Nucleus accumbens (tissue), 56 donors: ENCODE measurements around the gene RPS4Y1.

Experiments
- DNase-seq, 56 donors: peaks; one replicate each; lab custom pipeline; 2025; lab: John Stamatoyannopoulos, UW

The RPS4Y1 gene

DNA sequence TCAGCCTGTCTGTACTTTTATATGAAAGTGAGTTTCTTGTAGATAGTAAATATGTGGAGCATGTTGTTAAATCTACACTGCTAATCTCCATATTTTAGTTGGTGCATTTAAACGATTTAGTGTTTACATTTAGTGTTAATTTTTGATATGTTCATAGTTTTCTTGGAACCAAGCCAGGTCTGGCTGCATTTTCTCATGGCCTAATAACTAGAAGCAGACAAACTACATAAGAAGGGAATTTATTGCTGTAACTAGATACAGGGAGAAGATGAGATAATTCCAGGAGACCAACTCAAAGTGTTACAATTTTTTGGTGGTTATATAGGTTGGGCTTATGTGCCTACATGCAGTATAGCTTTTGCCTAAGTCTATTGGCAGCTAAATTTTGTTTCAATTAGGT, 32.8 kb downstream of the RPS4Y1 start:
- no peak for DNase-seq

DNA sequence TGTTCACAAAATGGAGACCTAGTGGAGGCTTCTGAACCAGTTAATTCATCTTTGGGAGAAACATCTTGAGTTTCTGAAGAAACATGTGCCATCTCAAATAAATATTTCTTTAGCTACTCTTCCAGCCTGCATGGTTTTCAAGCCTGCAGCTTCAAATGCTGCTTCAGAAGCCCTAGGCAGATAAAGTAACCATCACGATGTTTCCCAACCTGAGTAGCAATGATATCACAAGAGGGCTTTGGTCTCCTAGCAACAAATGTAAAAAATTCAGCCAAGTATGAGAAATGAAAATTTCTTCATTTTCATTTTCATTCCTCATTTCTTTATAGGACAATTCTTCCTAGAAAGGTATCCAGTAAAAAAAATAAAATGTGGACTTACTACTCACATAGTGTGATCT, 42.2 kb downstream of the RPS4Y1 start:
- DNase-seq = no peak

DNA sequence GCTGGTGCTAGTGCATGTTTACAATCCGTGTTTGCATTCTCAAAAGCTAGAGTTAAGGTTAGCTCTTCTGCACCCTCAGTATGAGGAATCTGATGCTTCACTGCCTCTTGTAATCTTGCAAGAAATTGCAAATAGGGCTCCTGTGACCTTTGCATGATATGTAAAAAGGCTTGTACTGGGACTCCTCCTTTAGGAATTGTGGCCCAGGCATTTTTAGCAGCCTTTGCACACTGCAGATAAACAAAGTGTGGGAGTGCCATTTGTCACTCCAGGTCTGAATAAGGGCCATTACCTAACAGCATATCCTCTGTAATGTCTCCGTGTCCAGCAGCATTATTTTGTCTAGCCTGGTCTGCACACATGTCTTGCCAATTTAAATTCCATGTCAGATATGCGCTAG, 44.5 kb downstream of the RPS4Y1 start:
- no peak for DNase-seq

DNA sequence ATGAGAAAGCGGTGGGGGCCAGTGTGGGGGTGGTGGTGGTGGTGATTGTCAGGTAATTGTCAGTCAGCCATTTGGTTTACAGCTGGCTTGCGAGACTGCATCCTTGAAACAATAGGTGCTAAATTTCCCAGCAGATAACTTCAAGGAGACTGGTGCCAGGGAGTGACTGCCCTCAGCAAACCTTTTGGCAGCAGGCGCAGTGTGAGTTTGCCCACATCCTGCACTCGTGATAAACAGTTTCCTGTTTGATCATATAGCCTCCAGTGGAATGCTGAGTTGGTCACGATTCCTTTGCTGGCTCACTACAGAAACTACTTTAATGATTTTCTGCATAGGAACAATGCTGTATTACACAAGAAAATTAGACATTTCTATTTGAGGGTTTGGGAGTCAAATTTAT, 46.0 kb downstream of the RPS4Y1 start:
- no peak for DNase-seq

DNA sequence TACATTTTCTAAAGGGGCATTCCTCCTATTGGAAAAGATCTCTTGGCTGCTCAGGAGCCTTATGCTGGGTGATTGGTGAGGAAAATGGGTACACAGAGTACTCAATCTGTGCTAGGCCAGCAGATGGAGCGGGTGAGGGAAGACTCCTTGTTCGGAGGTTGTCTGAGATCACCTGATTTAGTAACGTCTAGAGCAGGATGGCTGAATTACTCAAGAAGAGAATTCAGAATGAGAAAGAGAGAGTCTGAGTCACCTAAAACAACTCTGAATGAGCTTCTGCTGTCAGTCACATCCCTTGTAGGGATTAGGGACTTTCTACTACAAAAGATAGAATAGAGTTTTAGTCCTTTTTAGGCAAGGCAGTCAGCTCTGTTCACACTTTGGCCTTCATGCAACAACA, 46.6 kb downstream of the RPS4Y1 start:
- no peak for DNase-seq

DNA sequence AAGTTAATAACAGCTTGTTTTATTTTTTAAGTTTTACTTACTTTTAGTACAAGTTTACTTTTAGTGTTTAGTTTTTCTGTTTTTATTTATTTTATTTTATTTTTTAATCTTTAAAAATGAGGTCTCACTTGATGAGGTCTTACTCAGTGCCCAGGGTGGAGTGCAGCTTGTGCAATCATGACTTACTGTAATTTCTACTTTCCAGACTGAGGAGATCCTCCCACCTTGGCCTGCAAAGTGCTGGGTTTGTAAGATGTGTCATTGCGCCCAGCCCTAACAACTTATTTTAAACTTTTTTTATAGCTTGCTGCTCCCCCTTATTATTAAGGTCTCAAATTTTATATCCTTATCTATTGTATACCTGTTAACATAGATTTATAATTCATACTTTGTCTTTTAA, 52.1 kb downstream of the RPS4Y1 start:
- DNase-seq = no peak

DNA sequence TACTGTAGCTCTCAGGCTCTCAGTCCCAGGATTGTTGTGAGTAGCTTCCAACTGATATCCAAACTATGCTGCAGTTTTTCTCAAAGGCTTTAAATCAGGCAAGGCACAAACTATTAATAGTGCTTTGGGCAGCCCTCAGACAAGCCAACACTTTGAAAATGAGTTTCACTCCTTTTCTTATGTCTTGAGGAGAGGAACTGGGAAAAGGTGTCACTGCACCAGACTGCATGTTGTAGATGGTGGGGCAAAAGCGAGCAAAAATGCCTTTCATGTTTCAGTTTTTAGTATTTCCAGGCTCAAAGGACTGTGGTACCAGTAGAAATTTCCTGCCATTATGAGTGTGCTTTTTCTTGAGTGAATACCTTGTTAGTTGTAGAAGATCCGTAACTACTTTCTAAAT, 54.6 kb downstream of the RPS4Y1 start:
- no peak for DNase-seq

DNA sequence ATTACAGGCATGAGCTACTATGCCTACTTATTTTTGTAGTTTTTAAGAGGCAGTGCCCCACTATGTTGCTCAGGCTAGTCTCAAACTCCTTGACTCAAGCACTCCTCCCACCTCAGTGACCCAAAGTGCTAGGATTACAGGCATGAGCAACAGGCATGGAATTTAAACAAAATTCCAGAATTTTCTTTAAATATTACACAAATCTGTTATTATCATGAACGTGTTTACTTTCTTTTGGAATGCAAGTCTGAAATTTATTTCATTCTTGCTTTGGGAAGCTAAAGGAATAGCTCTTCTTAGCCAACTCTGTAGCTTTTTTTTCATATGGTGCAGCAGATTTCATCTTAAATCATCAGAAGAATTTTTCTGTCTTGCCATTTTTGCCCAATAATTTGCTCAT, 66.0 kb downstream of the RPS4Y1 start:
- no peak for DNase-seq

DNA sequence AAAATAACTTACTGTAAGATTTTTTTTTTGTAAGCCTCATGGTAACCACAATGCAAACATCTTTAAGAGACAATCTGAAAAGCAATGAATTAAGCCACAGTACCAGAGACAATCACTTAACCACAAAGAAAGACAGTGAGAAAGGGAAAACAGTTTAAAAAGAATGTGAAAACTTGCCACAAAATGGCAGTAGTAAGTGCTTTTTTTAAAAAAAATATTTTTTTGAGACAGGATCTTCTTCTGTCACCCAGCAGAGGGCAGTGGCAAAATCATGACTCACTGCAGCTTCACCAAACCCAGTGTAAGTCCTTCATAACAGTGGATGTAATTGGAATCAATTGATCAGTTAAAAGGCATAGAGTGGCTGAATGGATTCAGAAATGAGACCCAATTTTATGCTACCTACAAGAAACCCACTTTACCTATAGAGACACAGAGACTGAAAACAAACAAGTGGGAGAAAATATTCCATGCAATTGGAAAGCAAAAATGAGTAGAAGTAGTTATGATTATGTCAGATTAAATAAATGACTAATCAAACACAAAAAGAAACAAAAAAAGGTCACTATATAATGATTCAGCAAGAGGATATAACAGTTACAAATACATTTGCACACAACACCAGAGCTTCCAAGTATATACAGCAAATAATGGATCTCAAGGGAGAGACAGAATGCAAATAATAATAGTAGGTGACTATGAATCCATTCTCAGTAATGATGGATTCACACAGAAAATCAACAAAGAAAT, 71.8 kb downstream of the RPS4Y1 start:
- no peak for DNase-seq
